Panc1 (cell line): ENCODE measurements around the gene SMIM15. TPM values are rescaled to one million over a fixed set of nuclear protein-coding genes. Genes with fewer than 3 reads are reported as not detected.
"Not testable (repeated sequence)": the region's sequence is repeated elsewhere in the genome, so short reads cannot be mapped to it uniquely, and the experiment has no call there.

Experiments
- ATAC-seq: fragments of 200-7000 bp; cut with Tn5 transposase; 2 replicates; pipeline ENCODE4 v1.9.1; 2020; ENCODE audit warnings: mild to moderate bottlenecking, moderate library complexity
- BruUV-seq: library from RNA; stranded (reverse); fragments of 400-500 nt; replicated peaks from 2 replicates; lab custom pipeline; 2021; lab: Mats Ljungman, UMichigan
- CTCF ChIA-PET: fragments of 300-600 bp; sonication (Branson Sonifier 250); formaldehyde crosslinking; loops from one replicate; lab custom pipeline; 2022; ENCODE audit warnings: antibody characterized with exemption; lab: Charles Lee
- POLR2A ChIA-PET: fragments of 300-600 bp; sonication (Branson Sonifier 250); formaldehyde crosslinking; loops from one replicate; lab custom pipeline; 2022; ENCODE audit warnings: antibody characterized with exemption; lab: Charles Lee
- DNase-seq: peaks from one replicate; pipeline ENCODE4 v3.0.0-alpha.2; 2010; ENCODE audit warnings: low read depth, low spot score
- H3K27ac ChIP-seq: 2 replicates; pipeline ENCODE4 v1.5.1; 2011; ENCODE audit warnings: mild to moderate bottlenecking, low read length, inconsistent platforms
- H3K27me3 ChIP-seq: fragments of 200-500 bp; sonication (Bioruptor generic); 2 replicates; pipeline ENCODE4 v1.6.0; 2014; ENCODE audit warnings: low read length, inconsistent platforms; ENCODE audit not compliant: control insufficient read depth, insufficient read depth
- H3K36me3 ChIP-seq: fragments of 200-500 bp; sonication (Bioruptor generic); 2 replicates; pipeline ENCODE4 v1.5.1; 2014; ENCODE audit warnings: inconsistent platforms, mild to moderate bottlenecking, low read length, moderate library complexity; ENCODE audit not compliant: control insufficient read depth, insufficient read depth
- H3K4me1 ChIP-seq: 2 replicates; pipeline ENCODE4 v1.5.1; 2011; ENCODE audit warnings: inconsistent platforms, mild to moderate bottlenecking, low read length, moderate library complexity; ENCODE audit not compliant: control insufficient read depth, insufficient read depth
- H3K4me3 ChIP-seq, 2 experiments: 2 replicates each; pipeline ENCODE4 v1.5.1; 2011 to 2012; ENCODE audit warnings: low read depth in 2 of 2, low read length in 2 of 2, mild to moderate bottlenecking in 2 of 2, inconsistent platforms in 1 of 2, moderate library complexity in 1 of 2
- H3K9me3 ChIP-seq: fragments of 200-500 bp; sonication (Bioruptor generic); 2 replicates; pipeline ENCODE4 v1.5.1; 2014; ENCODE audit warnings: low read depth, mild to moderate bottlenecking, inconsistent platforms, low read length, moderate library complexity; ENCODE audit not compliant: control insufficient read depth, insufficient read depth
- POLR2AphosphoS5 ChIP-seq: IDR thresholded peaks from 2 replicates; pipeline ENCODE4 v1.6.1; 2012; ENCODE audit warnings: mild to moderate bottlenecking, low read depth, low read length, moderate library complexity
- REST ChIP-seq, 2 experiments: IDR thresholded peaks; 2 replicates each; pipeline ENCODE4 v1.6.1; 2011 to 2012; ENCODE audit warnings: low read depth in 2 of 2, control low read depth in 1 of 2, low read length in 1 of 2, mild to moderate bottlenecking in 1 of 2, moderate library complexity in 1 of 2; ENCODE audit not compliant: insufficient read depth in 1 of 2
- SIN3A ChIP-seq: IDR thresholded peaks from 2 replicates; pipeline ENCODE4 v1.6.1; 2012; ENCODE audit warnings: low read depth, mild to moderate bottlenecking, low read length, moderate library complexity, borderline replicate concordance; ENCODE audit not compliant: insufficient read depth
- TCF7L2 ChIP-seq: IDR thresholded peaks from 2 replicates; pipeline ENCODE4 v1.6.1; 2011; ENCODE audit warnings: mild to moderate bottlenecking, low read depth, low read length, inconsistent platforms
- in situ Hi-C: cut with HindIII; loops from 2 replicates; pipeline ENCODE4 v1.10.0; 2016; ENCODE audit warnings: low sequenced_read_pairs, low pct_unique_long_range_greater_than_20kb
- intact Hi-C: fragments of 100-400 bp; cut with micrococcal nuclease; formaldehyde crosslinking; loops from one replicate; pipeline ENCODE4 v1.10.0; 2022; ENCODE audit not compliant: unreplicated experiment
- total RNA-seq: library from RNA; stranded (reverse); gene quantifications from one replicate; pipeline ENCODE4 v1.2.1, GENCODE V29; 2021; ENCODE audit not compliant: unreplicated experiment
- TF ChIP-seq, protein P1 (sequence below): fragments of 450-650 bp; IDR thresholded peaks from 2 replicates; pipeline ENCODE4 v1.5.1; 2017; ENCODE audit warnings: mild to moderate bottlenecking

SMIM15 gene
- total RNA-seq, 1 experiment from 2014 or later, result 77.5 TPM

DNA sequence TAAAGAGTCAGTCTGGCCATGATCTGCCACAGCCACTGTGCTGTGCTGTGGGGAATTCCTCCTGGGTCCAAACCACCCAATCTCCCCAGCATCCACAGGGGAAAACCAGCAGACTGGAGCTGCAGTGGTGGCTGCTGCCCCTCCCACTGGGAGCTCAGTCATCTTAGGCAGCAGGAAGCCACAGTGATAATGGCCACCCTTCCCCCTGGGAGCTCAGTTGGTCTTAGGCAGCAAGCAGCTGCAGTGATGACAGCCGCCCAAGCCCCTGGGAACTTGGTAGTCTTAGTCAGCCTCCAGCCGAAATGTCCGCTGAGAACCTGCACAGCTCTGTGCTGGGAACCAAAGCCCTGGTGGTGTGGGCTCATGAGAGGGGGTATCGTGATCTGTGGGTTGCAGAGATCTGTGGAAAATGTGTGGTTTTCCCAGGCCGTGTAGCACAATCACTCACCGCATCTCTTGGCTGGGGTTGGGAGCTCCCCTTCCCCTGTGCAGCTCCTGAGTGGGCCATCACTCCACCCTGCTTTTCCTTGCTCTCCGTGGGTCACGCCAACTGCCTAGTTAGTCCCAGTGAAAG lies 38.4 kb upstream of the SMIM15 start:
- intact Hi-C loops (no loop called here), in situ Hi-C loops (no loop called here)
- POLR2A ChIA-PET, result no interaction called here
- H3K4me3 ChIP-seq, result no peak overlapping the region
- CTCF ChIA-PET, result no interaction called here
- no peaks in the 10 kb centered on the region for H3K27me3 ChIP-seq
- H3K9me3 ChIP-seq, result no peaks in the 10 kb centered on the region
- ATAC-seq (no peak), DNase-seq (no peak)
- H3K36me3 ChIP-seq, result no peaks in the 10 kb centered on the region
- H3K27ac ChIP-seq, result no peak overlapping the region
- no peak for TF ChIP-seq SIN3A
- TF ChIP-seq TCF7L2, result no peak
- TF ChIP-seq, protein P1, sequence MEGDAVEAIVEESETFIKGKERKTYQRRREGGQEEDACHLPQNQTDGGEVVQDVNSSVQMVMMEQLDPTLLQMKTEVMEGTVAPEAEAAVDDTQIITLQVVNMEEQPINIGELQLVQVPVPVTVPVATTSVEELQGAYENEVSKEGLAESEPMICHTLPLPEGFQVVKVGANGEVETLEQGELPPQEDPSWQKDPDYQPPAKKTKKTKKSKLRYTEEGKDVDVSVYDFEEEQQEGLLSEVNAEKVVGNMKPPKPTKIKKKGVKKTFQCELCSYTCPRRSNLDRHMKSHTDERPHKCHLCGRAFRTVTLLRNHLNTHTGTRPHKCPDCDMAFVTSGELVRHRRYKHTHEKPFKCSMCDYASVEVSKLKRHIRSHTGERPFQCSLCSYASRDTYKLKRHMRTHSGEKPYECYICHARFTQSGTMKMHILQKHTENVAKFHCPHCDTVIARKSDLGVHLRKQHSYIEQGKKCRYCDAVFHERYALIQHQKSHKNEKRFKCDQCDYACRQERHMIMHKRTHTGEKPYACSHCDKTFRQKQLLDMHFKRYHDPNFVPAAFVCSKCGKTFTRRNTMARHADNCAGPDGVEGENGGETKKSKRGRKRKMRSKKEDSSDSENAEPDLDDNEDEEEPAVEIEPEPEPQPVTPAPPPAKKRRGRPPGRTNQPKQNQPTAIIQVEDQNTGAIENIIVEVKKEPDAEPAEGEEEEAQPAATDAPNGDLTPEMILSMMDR, result no peak
- TF ChIP-seq REST (IDR thresholded peaks at IDR 0.05; ENCODE audit: insufficient read depth in 1 of 2, low read depth in 2 of 2, low read length in 1 of 2), result no peak
- no peak for TF ChIP-seq POLR2AphosphoS5
- H3K4me1 ChIP-seq, result no peaks in the 10 kb centered on the region
- no TSS peak for BruUV-seq

- Histone ChIP-seq H3K9me3 (no peaks in the 10 kb centered on the region), H3K27ac (no peak overlapping the region), H3K4me1 (no peaks in the 10 kb centered on the region), H3K36me3 (no peaks in the 10 kb centered on the region), H3K4me3 (no peak overlapping the region), H3K27me3 (no peaks in the 10 kb centered on the region)
- intact Hi-C loops, result no loop called here
- ChIA-PET CTCF (no interaction called here), POLR2A (no interaction called here)
- in situ Hi-C loops, result no loop called here
- BruUV-seq, result no TSS peak
- DNase-seq (no peak), ATAC-seq (no peak)
- TF ChIP-seq, protein P1, result no peak
- no peak for TF ChIP-seq POLR2AphosphoS5
- TF ChIP-seq REST (IDR thresholded peaks at IDR 0.05; ENCODE audit: insufficient read depth in 1 of 2, low read depth in 2 of 2, low read length in 1 of 2), result no peak
- TF ChIP-seq SIN3A, result no peak
- no peak for TF ChIP-seq TCF7L2
Measured at GRCh38 chr5:61198606-61199005, 36.3 kb upstream of the SMIM15 start.

- intact Hi-C loops, H3K9me3 ChIP-seq, ATAC-seq, CTCF ChIA-PET, BruUV-seq, POLR2A ChIA-PET, in situ Hi-C loops, H3K4me1 ChIP-seq, H3K36me3 ChIP-seq, DNase-seq, H3K27ac ChIP-seq, H3K27me3 ChIP-seq, H3K4me3 ChIP-seq: not testable (repeated sequence)
Measured at GRCh38 chr5:61187826-61188225, 25.6 kb upstream of the SMIM15 start.

DNA sequence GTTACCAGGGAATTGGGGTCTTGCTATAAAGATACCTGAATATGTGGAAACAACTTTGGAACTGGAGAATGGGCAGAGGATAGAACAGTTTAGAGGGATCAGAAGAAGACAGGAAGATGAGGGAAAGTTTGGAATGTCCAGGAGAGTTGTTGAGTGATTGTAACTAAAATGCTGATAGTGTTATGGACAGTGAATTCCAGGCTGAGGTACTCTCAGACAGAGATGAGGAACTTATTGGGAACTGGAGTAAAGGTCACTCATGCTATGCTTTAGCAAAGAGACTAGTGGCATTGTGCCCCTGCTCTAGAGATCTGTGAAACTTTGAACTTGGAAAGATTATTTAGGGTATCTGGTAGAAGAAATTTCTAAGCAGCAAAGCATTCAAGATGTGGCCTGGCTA lies 25.1 kb upstream of the SMIM15 start:
- POLR2A ChIA-PET, H3K4me3 ChIP-seq, in situ Hi-C loops, BruUV-seq, H3K27ac ChIP-seq, DNase-seq, intact Hi-C loops, CTCF ChIA-PET, H3K9me3 ChIP-seq, H3K4me1 ChIP-seq, H3K36me3 ChIP-seq, ATAC-seq, H3K27me3 ChIP-seq: not testable (repeated sequence)
